ENCODE measurements around the gene BBS10. TPM values are rescaled to one million over a fixed set of nuclear protein-coding genes. Genes with fewer than 3 reads are reported as not detected.

The BBS10 gene
- total and polyA plus RNA-seq, 2 of the 8 experiments (the other 6 are each of a cell fraction or from before 2014, with no cell fraction given): 4.4 to 9.2 TPM

- no peaks in the 10 kb centered on the region for H3K4me1 ChIP-seq (replicated peaks in 1 of 4; ENCODE audit: control insufficient read depth in 3 of 4, insufficient read depth in 4 of 4, low read length in 3 of 4)
- H2AFZ ChIP-seq (ENCODE audit: low read length): no peak overlapping the region
- no peak overlapping the region for H3K4me3 ChIP-seq (ENCODE audit: extremely low read depth in 1 of 4, insufficient read depth in 2 of 4, low read depth in 3 of 4, low read length in 4 of 4)
- H3K4ac ChIP-seq (replicated peaks; ENCODE audit: insufficient read length, low read depth, low read length): no peak overlapping the region
- H3K9ac ChIP-seq (replicated peaks in 1 of 4; ENCODE audit: extremely low read depth in 1 of 4, low read depth in 3 of 4, low read length in 3 of 4): no peak overlapping the region
- H3K14ac ChIP-seq (ENCODE audit: insufficient read length): no peak overlapping the region
- H4K20me1 ChIP-seq (replicated peaks in 1 of 2; ENCODE audit: control insufficient read depth in 1 of 2, insufficient read depth in 2 of 2, low read length in 2 of 2): no peaks in the 10 kb centered on the region
- TF ChIP-seq SRF (IDR thresholded peaks at IDR 0.05; ENCODE audit: low read depth, low read length): no peak
- TF ChIP-seq RBBP5 (IDR thresholded peaks at IDR 0.05; ENCODE audit: borderline replicate concordance, low read depth, low read length): no peak
- no peak for TF ChIP-seq RAD21 (IDR thresholded peaks at IDR 0.05 in 1 of 2, conservative IDR thresholded peaks at IDR 0.05 in 1 of 2; ENCODE audit: low read depth in 2 of 2, low read length in 2 of 2)
- TF ChIP-seq SIX5 (IDR thresholded peaks at IDR 0.05; ENCODE audit: low read depth, low read length): no peak
- TF ChIP-seq ASH2L (IDR thresholded peaks at IDR 0.05; ENCODE audit: low read length): no peak
- TF ChIP-seq TCF12 (IDR thresholded peaks at IDR 0.05; ENCODE audit: low read depth, low read length): no peak
- no peak for TF ChIP-seq USF2 (IDR thresholded peaks at IDR 0.05; ENCODE audit: low read length)
- TF ChIP-seq TBP (IDR thresholded peaks at IDR 0.05; ENCODE audit: low read depth, low read length): no peak
- no peak for TF ChIP-seq CBX5 (IDR thresholded peaks at IDR 0.05; ENCODE audit: low read depth, low read length)
- no peak overlapping the region for H2BK15ac ChIP-seq (ENCODE audit: low read length)
- no peak overlapping the region for H4K8ac ChIP-seq (ENCODE audit: extremely low read depth, insufficient read depth, low read length)
- no peaks in the 10 kb centered on the region for H3K23me2 ChIP-seq (ENCODE audit: low read depth, low read length)
- FAIRE-seq (no peak), DNase-seq (ENCODE audit: low read depth in 1 of 2, low spot score in 2 of 2) (no peak)
- H2AK5ac ChIP-seq (ENCODE audit: low read depth, low read length): no peak overlapping the region
- no peak overlapping the region for H2BK20ac ChIP-seq (ENCODE audit: low read length)
- ChIA-PET POLR2A (ENCODE audit: partially characterized antibody) (no interaction called here), CTCF (ENCODE audit: partially characterized antibody) (interaction anchor here (0.6 to 1.1 kb wide), 2 partner anchors 11 to 232 kb away, joined by 3 read pairs; no protein-coding TSS in a partner anchor)
- H3K36me3 ChIP-seq (ENCODE audit: control insufficient read depth in 2 of 4, insufficient read depth in 4 of 4, low read length in 3 of 4): peaks cover 0 to 17% (median 6%) of the 10 kb centered on the region in 4 experiments; a peak in 4 of 8 replicates
- no peak overlapping the region for H4K5ac ChIP-seq (ENCODE audit: insufficient read length, low read depth, low read length)
- no peak overlapping the region for H2BK120ac ChIP-seq (replicated peaks; ENCODE audit: low read depth, low read length)
- H3K27me3 ChIP-seq (replicated peaks in 1 of 4; ENCODE audit: control insufficient read depth in 3 of 4, extremely low read depth in 1 of 4, insufficient read depth in 3 of 4, low read length in 3 of 4): no peaks in the 10 kb centered on the region
- no peaks in the 10 kb centered on the region for H3K9me3 ChIP-seq (ENCODE audit: insufficient read depth in 2 of 2, low read depth in 1 of 2, low read length in 1 of 2)
- no peaks in the 10 kb centered on the region for H3K79me2 ChIP-seq (ENCODE audit: control insufficient read depth in 1 of 2, insufficient read depth in 2 of 2, low read length in 2 of 2)
- WGBS, 2 experiments (ENCODE audit: extremely low coverage in 1 of 2, insufficient coverage in 1 of 2, insufficient read length in 1 of 2, insufficient replicate concordance in 2 of 2, low coverage in 1 of 2, low lambda C conversion rate in 2 of 2, missing lambda C conversion rate in 1 of 2): 91% methylated on average over 1 of the region's 1 CpG; no CpG with 5 or more reads in 1 of the 2 experiments
- no peak overlapping the region for H2BK12ac ChIP-seq (ENCODE audit: low read depth, low read length)
- H3K23ac ChIP-seq (ENCODE audit: insufficient read length): no peak overlapping the region
- H2BK5ac ChIP-seq (ENCODE audit: low read depth, low read length): no peak overlapping the region
- H3K4me2 ChIP-seq (ENCODE audit: insufficient read depth in 1 of 2, low read depth in 2 of 2, low read length in 2 of 2): no peak overlapping the region
- no peaks in the 10 kb centered on the region for H3K79me1 ChIP-seq (ENCODE audit: low read depth, low read length)
- no peak overlapping the region for H3K27ac ChIP-seq (ENCODE audit: low read depth, low read length)
- H3K56ac ChIP-seq (replicated peaks; ENCODE audit: insufficient read length, low read depth, low read length): no peak overlapping the region
- H4K91ac ChIP-seq (replicated peaks; ENCODE audit: insufficient read length, low read length): no peak overlapping the region
- H3K18ac ChIP-seq (ENCODE audit: extremely low read depth, low read length): no peak overlapping the region
Measured at GRCh38 chr12:76379261-76379660, 31.0 kb upstream of the BBS10 start.

Measured in H1 (cell line).